ENCODE data around the gene ANGEL2. TPM values are rescaled to one million over a fixed set of nuclear protein-coding genes. Genes with fewer than 3 reads are reported as not detected.
A peak's percentile ranks its signal among the peaks of the same experiment; 100 is the strongest.

The ANGEL2 gene
- total RNA-seq, 1 donor from 2014 or later: 16.4 TPM

GRCh38 chr1:212981025-212981495, 34.6 kb downstream of the ANGEL2 start:
- Histone ChIP-seq H3K36me3 (no peaks in the 10 kb centered on the region), H3K4me1 (peaks cover 36% of the 10 kb centered on the region), H3K27me3 (ENCODE audit: low read depth) (no peaks in the 10 kb centered on the region), H3K27ac (replicated peaks) (peak overlapping the region; percentile 57), H3K4me3 (no peak overlapping the region), H3K9me3 (replicated peaks) (no peaks in the 10 kb centered on the region)
- peak; percentile 53 for DNase-seq
- intact Hi-C loops (cut with micrococcal nuclease): no loop called here
- no peak for TF ChIP-seq CTCF (IDR thresholded peaks at IDR 0.05; ENCODE audit: borderline replicate concordance)

GRCh38 chr1:212980123-212980785, 35.4 kb downstream of the ANGEL2 start:
- Histone ChIP-seq H3K36me3 (no peaks in the 10 kb centered on the region), H3K4me1 (peaks cover 36% of the 10 kb centered on the region), H3K27ac (replicated peaks) (peak overlapping the region; percentile 57), H3K4me3 (no peak overlapping the region), H3K27me3 (ENCODE audit: low read depth) (no peaks in the 10 kb centered on the region), H3K9me3 (replicated peaks) (no peaks in the 10 kb centered on the region)
- peak; percentile 44 for DNase-seq
- TF ChIP-seq CTCF (IDR thresholded peaks at IDR 0.05; ENCODE audit: borderline replicate concordance): peak; percentile 18
- intact Hi-C loops (cut with micrococcal nuclease): no loop called here

GRCh38 chr1:212979340-212980122, 36.1 kb downstream of the ANGEL2 start:
- no peaks in the 10 kb centered on the region for H3K9me3 ChIP-seq (replicated peaks)
- intact Hi-C loops (cut with micrococcal nuclease): no loop called here
- no peak overlapping the region for H3K4me3 ChIP-seq
- TF ChIP-seq CTCF (IDR thresholded peaks at IDR 0.05; ENCODE audit: borderline replicate concordance): no peak
- no peak for DNase-seq
- peaks cover 36% of the 10 kb centered on the region for H3K4me1 ChIP-seq
- H3K36me3 ChIP-seq: no peaks in the 10 kb centered on the region
- peak overlapping the region; percentile 57 for H3K27ac ChIP-seq (replicated peaks)
- H3K27me3 ChIP-seq (ENCODE audit: low read depth): no peaks in the 10 kb centered on the region

- TF ChIP-seq CTCF (IDR thresholded peaks at IDR 0.05; ENCODE audit: borderline replicate concordance): no peak
- intact Hi-C loops (cut with micrococcal nuclease): no loop called here
- Histone ChIP-seq H3K4me3 (no peak overlapping the region), H3K36me3 (no peaks in the 10 kb centered on the region), H3K27me3 (ENCODE audit: low read depth) (no peaks in the 10 kb centered on the region), H3K4me1 (peaks cover 36% of the 10 kb centered on the region), H3K9me3 (replicated peaks) (no peaks in the 10 kb centered on the region), H3K27ac (replicated peaks) (no peak overlapping the region)
- DNase-seq: no peak
These were observed 37.7 kb downstream of the ANGEL2 start for GRCh38 chr1:212977781-212978645.

GRCh38 chr1:212976586-212976985, 39.1 kb downstream of the ANGEL2 start:
- Histone ChIP-seq H3K9me3 (replicated peaks) (no peaks in the 10 kb centered on the region), H3K36me3 (no peaks in the 10 kb centered on the region), H3K4me3 (no peak overlapping the region), H3K27me3 (ENCODE audit: low read depth) (peaks cover 11% of the 10 kb centered on the region), H3K4me1 (peaks cover 23% of the 10 kb centered on the region), H3K27ac (replicated peaks) (no peak overlapping the region)
- intact Hi-C loops (cut with micrococcal nuclease): no loop called here
- no peak for DNase-seq
- no peak for TF ChIP-seq CTCF (IDR thresholded peaks at IDR 0.05; ENCODE audit: borderline replicate concordance)
